ENCODE measurements around the gene MDFI. TPM values are rescaled to one million over a fixed set of nuclear protein-coding genes. Genes with fewer than 3 reads are reported as not detected.

The MDFI gene
- total RNA-seq, 1 donor from 2014 or later = 7.9 TPM

- DNase-seq = no peak
- Mint-ChIP-seq H3K36me3 (ENCODE audit: unreplicated experiment) (no peaks in the 10 kb centered on the region), H3K4me3 (ENCODE audit: unreplicated experiment) (no peak overlapping the region), H3K4me1 (ENCODE audit: low read depth, unreplicated experiment) (no peaks in the 10 kb centered on the region), H3K9me3 (ENCODE audit: unreplicated experiment) (peaks cover 4% of the 10 kb centered on the region), H3K27ac (ENCODE audit: unreplicated experiment) (no peak overlapping the region), H3K27me3 (ENCODE audit: unreplicated experiment) (peaks cover 2% of the 10 kb centered on the region)
- no peak for TF ChIP-seq CTCF (IDR thresholded peaks at IDR 0.05; ENCODE audit: partially characterized antibody, unreplicated experiment)
Measured at GRCh38 chr6:41667195-41667594, 28.9 kb downstream of the MDFI start.

- Mint-ChIP-seq H3K9me3 (ENCODE audit: unreplicated experiment) (peaks cover 4% of the 10 kb centered on the region), H3K4me3 (ENCODE audit: unreplicated experiment) (no peak overlapping the region), H3K36me3 (ENCODE audit: unreplicated experiment) (no peaks in the 10 kb centered on the region), H3K27me3 (ENCODE audit: unreplicated experiment) (peaks cover 2% of the 10 kb centered on the region), H3K4me1 (ENCODE audit: low read depth, unreplicated experiment) (peaks cover 5% of the 10 kb centered on the region), H3K27ac (ENCODE audit: unreplicated experiment) (no peak overlapping the region)
- DNase-seq = no peak
- no peak for TF ChIP-seq CTCF (IDR thresholded peaks at IDR 0.05; ENCODE audit: partially characterized antibody, unreplicated experiment)
Measured at GRCh38 chr6:41668968-41669367, 30.7 kb downstream of the MDFI start.

- Mint-ChIP-seq H3K4me3 (ENCODE audit: unreplicated experiment) (no peak overlapping the region), H3K9me3 (ENCODE audit: unreplicated experiment) (peaks cover 10% of the 10 kb centered on the region), H3K27me3 (ENCODE audit: unreplicated experiment) (peaks cover 3% of the 10 kb centered on the region), H3K36me3 (ENCODE audit: unreplicated experiment) (no peaks in the 10 kb centered on the region), H3K4me1 (ENCODE audit: low read depth, unreplicated experiment) (peaks cover 19% of the 10 kb centered on the region), H3K27ac (ENCODE audit: unreplicated experiment) (no peak overlapping the region)
- no peak for TF ChIP-seq CTCF (IDR thresholded peaks at IDR 0.05; ENCODE audit: partially characterized antibody, unreplicated experiment)
- no peak for DNase-seq
Measured at GRCh38 chr6:41670703-41671360, 32.6 kb downstream of the MDFI start.

GRCh38 chr6:41671376-41671775, 33.1 kb downstream of the MDFI start:
- TF ChIP-seq CTCF (IDR thresholded peaks at IDR 0.05; ENCODE audit: partially characterized antibody, unreplicated experiment) = no peak
- Mint-ChIP-seq H3K27ac (ENCODE audit: unreplicated experiment) (no peak overlapping the region), H3K9me3 (ENCODE audit: unreplicated experiment) (peaks cover 10% of the 10 kb centered on the region), H3K4me1 (ENCODE audit: low read depth, unreplicated experiment) (peaks cover 25% of the 10 kb centered on the region), H3K36me3 (ENCODE audit: unreplicated experiment) (no peaks in the 10 kb centered on the region), H3K4me3 (ENCODE audit: unreplicated experiment) (no peak overlapping the region), H3K27me3 (ENCODE audit: unreplicated experiment) (peaks cover 4% of the 10 kb centered on the region)
- no peak for DNase-seq

- H3K36me3 Mint-ChIP-seq (ENCODE audit: unreplicated experiment) = no peaks in the 10 kb centered on the region
Measured at GRCh38 chr6:41672016-41672415, 33.7 kb downstream of the MDFI start.

More at GRCh38 chr6:41672016-41672415, 33.7 kb downstream of the MDFI start:
- H3K9me3 Mint-ChIP-seq (ENCODE audit: unreplicated experiment) = peaks cover 11% of the 10 kb centered on the region
- peaks cover 29% of the 10 kb centered on the region for H3K4me1 Mint-ChIP-seq (ENCODE audit: low read depth, unreplicated experiment)
- H3K27ac Mint-ChIP-seq (ENCODE audit: unreplicated experiment) = no peak overlapping the region
- TF ChIP-seq CTCF (IDR thresholded peaks at IDR 0.05; ENCODE audit: partially characterized antibody, unreplicated experiment) = no peak
- peaks cover 4% of the 10 kb centered on the region for H3K27me3 Mint-ChIP-seq (ENCODE audit: unreplicated experiment)
- no peak for DNase-seq
- H3K4me3 Mint-ChIP-seq (ENCODE audit: unreplicated experiment) = no peak overlapping the region
